Measurements from ENCODE around the gene MPP3.

GRCh38 chr17:43753493-43754129, 79.3 kb downstream of the MPP3 start:
- TF ChIP-seq POLR2A (IDR thresholded peaks at IDR 0.05) = no peak
- TF ChIP-seq CTCF (IDR thresholded peaks at IDR 0.05) = no peak

All from right lobe of liver (tissue), 4 donors.